GM10266 (cell line): ENCODE measurements around the gene PLK2.

Source experiments
- DNase-seq: peaks from one replicate; pipeline ENCODE4 v3.0.0; 2012; ENCODE audit errors: extremely low spot score
- CTCF ChIP-seq: IDR thresholded peaks from 2 replicates; pipeline ENCODE4 v1.5.1; 2012; ENCODE audit warnings: mild to moderate bottlenecking, low read depth; ENCODE audit not compliant: control insufficient read depth, insufficient read depth; ENCODE audit errors: missing control alignments

PLK2 gene

GRCh38 chr5:58455480-58455879 is 4.4 kb downstream of the PLK2 start:
- TF ChIP-seq CTCF: no peak
- no peak for DNase-seq

- no peak for DNase-seq
- no peak for TF ChIP-seq CTCF
These were observed 4.8 kb downstream of the PLK2 start for GRCh38 chr5:58455066-58455465.

GRCh38 chr5:58454025-58454424 is 5.9 kb downstream of the PLK2 start:
- no peak for TF ChIP-seq CTCF
- no peak for DNase-seq

- TF ChIP-seq CTCF: no peak
- DNase-seq: no peak
These were observed 6.6 kb downstream of the PLK2 start for GRCh38 chr5:58453306-58453705.

- DNase-seq: no peak
- TF ChIP-seq CTCF: no peak
These were observed 7.2 kb downstream of the PLK2 start for GRCh38 chr5:58452566-58453258.

- TF ChIP-seq CTCF: no peak
- no peak for DNase-seq
These were observed 7.9 kb downstream of the PLK2 start for GRCh38 chr5:58451732-58452565.
